Heart right ventricle (tissue), 16 donors: ENCODE data around the gene SSBP2. TPM values are rescaled to one million over a fixed set of nuclear protein-coding genes. Genes with fewer than 3 reads are reported as not detected.
A peak's percentile ranks its signal among the peaks of the same experiment; 100 is the strongest.

Source experiments
- ATAC-seq, 8 donors: fragments of 200-7000 bp; cut with Tn5 transposase; one replicate each; pipeline ENCODE4 v1.9.1; 2020; ENCODE audit warnings: mild to moderate bottlenecking in 8 of 8, moderate library complexity in 8 of 8, moderate number of reproducible peaks in 1 of 8
- DNase-seq, 2 donors: peaks; one replicate each; pipeline ENCODE4 v3.0.0-alpha.2; 2020
- H3K27ac ChIP-seq, 10 donors: fragments of 200-600 bp; sonication (generic) in 2 of 10; one replicate each; pipeline versions ENCODE4 v1.5.0 to v1.8.0; 2020 to 2022; ENCODE audit warnings: mild to moderate bottlenecking in 3 of 10
- H3K27me3 ChIP-seq, 7 donors: fragments of 200-600 bp; one replicate each; pipeline ENCODE4 v1.8.0; 2021 to 2022; ENCODE audit warnings: mild to moderate bottlenecking in 2 of 7
- H3K36me3 ChIP-seq, 9 donors: fragments of 200-600 bp; sonication (generic) in 1 of 9; one replicate each; pipeline versions ENCODE4 v1.5.0 to v1.8.0; 2020 to 2022; ENCODE audit warnings: mild to moderate bottlenecking in 2 of 9
- H3K4me1 ChIP-seq, 9 donors: fragments of 200-600 bp; sonication (generic) in 1 of 9; one replicate each; pipeline versions ENCODE4 v1.5.0 to v1.8.0; 2020 to 2022; ENCODE audit warnings: mild to moderate bottlenecking in 4 of 9
- H3K4me3 ChIP-seq, 10 donors: fragments of 200-600 bp; sonication (generic) in 2 of 10; one replicate each; pipeline versions ENCODE4 v1.5.0 to v1.8.0; 2020 to 2022; ENCODE audit warnings: mild to moderate bottlenecking in 7 of 10, moderate library complexity in 2 of 10
- H3K9me3 ChIP-seq, 11 donors: fragments of 200-600 bp in 10 of 11; sonication (generic) in 2 of 11; one replicate each; pipeline versions ENCODE4 v1.5.0 to v1.8.0; 2013 to 2022; ENCODE audit warnings: mild to moderate bottlenecking in 2 of 11, control low read depth in 1 of 11, moderate library complexity in 1 of 11
- CTCF ChIP-seq, 9 donors: fragments of 200-600 bp; sonication (generic) in 2 of 9; IDR thresholded peaks; one replicate each; pipeline versions ENCODE4 v1.5.0 to v1.8.0; 2021 to 2022; ENCODE audit warnings: antibody characterized with exemption in 9 of 9, mild to moderate bottlenecking in 5 of 9, moderate library complexity in 1 of 9
- WGBS, 2 donors: extraction: QIAGEN DNeasy Blood & Tissue Kit; methylation state at CpG; one replicate each; pipeline ENCODE4 v1.1.7; 2013; ENCODE audit warnings: inconsistent platforms in 1 of 2; 5-methylcytosine and 5-hydroxymethylcytosine counted together
- intact Hi-C, 10 donors: fragments of 100-400 bp; cut with DNase I; formaldehyde crosslinking; loops; one replicate each; pipeline versions ENCODE4 v1.11.1 to v1.14.2; 2022
- polyA plus RNA-seq, 2 donors: library from polyadenylated mRNA; stranded (reverse); fragments of 200-250 nt; gene quantifications; one replicate each; pipeline ENCODE4 v1.2.3, GENCODE V29; 2013
- total RNA-seq, 10 donors: library from RNA; stranded (reverse); fragmentation: NEBNext Ultra II Directional in 3 of 10; extraction: Animal tissue kit (Norgen Biotek cat#: 25700) in 3 of 10; gene quantifications; one replicate each; pipeline versions ENCODE4 v1.2.1 to v1.2.4, GENCODE V29; 2021 to 2023
- donor health status: Arrhythmogenic right ventricular cardiomyopathy.
- donor health status: ischemic (EF 13 %, LVEDD 7.1; RV severe dilation, severe dysfunction).
- donor health status: healthy with polysubstance abuse.
- donor health status: DM: no; HTN: yes; CAD: no.
- donor health status: DM: no; HTN: no; CAD: no.
- donor health status: ischemic (EF 25% LVEDD 6.9; RV normal size, moderate dysfunction).
- donor health status: ischemic (EF 25% LVEDD 5.7; RV mildly dilated, moderate dysfunction).
- donor health status: healthy.
- donor health status: DM: yes; HTN: yes; CAD: no.
- donor health status: Ischemic cardiomyopathy.
- donor health status: ischemic (EF 35%, LVEDD 5.7; RV mildly dilated, moderate dysfunction).
- donor health status: nonischemic (EF 11% LVEDD 7.7; RV severe dilation, severe dysfunction).
- donor health status: DM: yes; HTN: yes; CAD: no.
- donor health status: PGD.
- donor health status: ischemic (EF 29% LVEDD 5.4; RV normal size, mild dysfunction).
- donor health status: nonischemic (EF 23%, LVEDD 6.1; RV moderate dilation, normal function).

Gene SSBP2
- total and polyA plus RNA-seq, 12 donors: 24.2 to 85.9 (median 52.0) TPM

- no peak for DNase-seq
- intact Hi-C loops: loop anchor here (2.0 to 10.0 kb wide), 13 partner anchors 318 to 801 kb away; partner anchors contain the start of gene SSBP2 (in 3 of the 10)
- no peak for TF ChIP-seq CTCF (IDR thresholded peaks at IDR 0.05)
- no peaks in the 10 kb centered on the region for H3K27me3 ChIP-seq
- peaks cover 0 to 14% (median 0%) of the 10 kb centered on the region in 9 donors for H3K36me3 ChIP-seq
- peak overlapping the region in 4 of 10 donors; percentile 14 to 57 (median 30) for H3K27ac ChIP-seq
- no peak overlapping the region for H3K4me3 ChIP-seq
- H3K9me3 ChIP-seq: no peaks in the 10 kb centered on the region
- 45 to 54% methylated on average over 3 of the region's 3 CpGs for WGBS, 2 donors
- peaks cover 0 to 34% (median 20%) of the 10 kb centered on the region in 9 donors for H3K4me1 ChIP-seq
- ATAC-seq: peak in 2 of 8 donors; percentile 11 to 22
Measured at GRCh38 chr5:81426359-81427030, 324.4 kb downstream of the SSBP2 start.

GRCh38 chr5:81425569-81425968 lies 325.3 kb downstream of the SSBP2 start:
- Histone ChIP-seq H3K36me3 (peaks cover 0 to 20% (median 0%) of the 10 kb centered on the region in 9 donors), H3K27me3 (no peaks in the 10 kb centered on the region), H3K4me3 (no peak overlapping the region), H3K9me3 (no peaks in the 10 kb centered on the region), H3K4me1 (peaks cover 0 to 34% (median 20%) of the 10 kb centered on the region in 9 donors), H3K27ac (peak overlapping the region in 4 of 10 donors; percentile 14 to 57 (median 30))
- ATAC-seq (peak in 7 of 8 donors; percentile 33 to 81 (median 65)), DNase-seq (no peak)
- peak; percentile 63 to 80 (median 71) for TF ChIP-seq CTCF (IDR thresholded peaks at IDR 0.05)
- WGBS, 2 donors: 3 to 8% methylated on average over 2 of the region's 2 CpGs
- intact Hi-C loops: loop anchor here (1.0 to 10.0 kb wide), 13 partner anchors 319 to 802 kb away; partner anchors contain the start of gene SSBP2 (in 3 of the 10)

- intact Hi-C loops: loop anchor here (1.0 to 10.0 kb wide), 13 partner anchors 320 to 803 kb away; partner anchors contain the start of gene SSBP2 (in 3 of the 10)
- Histone ChIP-seq H3K27me3 (no peaks in the 10 kb centered on the region), H3K4me1 (peaks cover 0 to 34% (median 20%) of the 10 kb centered on the region in 9 donors), H3K4me3 (no peak overlapping the region), H3K36me3 (peaks cover 0 to 28% (median 8%) of the 10 kb centered on the region in 9 donors), H3K9me3 (no peaks in the 10 kb centered on the region), H3K27ac (no peak overlapping the region)
- no peak for DNase-seq
- peak in 4 of 8 donors; percentile 38 to 79 (median 49) for ATAC-seq
- no peak for TF ChIP-seq CTCF (IDR thresholded peaks at IDR 0.05)
- WGBS, 2 donors: 85 to 93% methylated on average over 1 of the region's 1 CpG
Measured at GRCh38 chr5:81424728-81425127, 326.2 kb downstream of the SSBP2 start.

DNA sequence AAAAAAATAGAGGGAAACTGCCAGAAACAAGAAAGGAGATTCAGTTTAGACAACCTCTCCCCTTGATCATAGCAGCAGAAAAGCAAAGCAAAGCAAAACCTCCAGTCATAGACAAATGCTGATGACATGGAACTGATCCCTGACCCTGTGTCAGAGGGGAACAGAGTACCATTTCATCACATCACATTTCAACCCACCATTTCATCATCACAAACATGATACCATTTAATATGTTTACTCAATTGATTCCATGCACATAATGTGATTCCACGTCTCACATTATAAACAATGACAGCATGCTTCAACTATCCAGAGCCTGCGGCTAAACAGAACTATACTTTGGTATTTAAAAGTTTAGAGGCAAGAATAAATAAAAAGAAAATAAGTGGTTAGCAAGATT lies 328.2 kb downstream of the SSBP2 start:
- DNase-seq (no peak), ATAC-seq (no peak)
- no peaks in the 10 kb centered on the region for H3K9me3 ChIP-seq
- TF ChIP-seq CTCF (IDR thresholded peaks at IDR 0.05): no peak
- H3K4me3 ChIP-seq: no peak overlapping the region
- WGBS, 2 donors: 83 to 84% methylated on average over 2 of the region's 2 CpGs
- H3K27ac ChIP-seq: no peak overlapping the region
- intact Hi-C loops: loop anchor here in 8 of 10 donors (10.0 kb wide), 6 partner anchors 322 to 802 kb away; partner anchors contain the start of gene SSBP2 (in 1 of the 8)
- peaks cover 0 to 23% (median 20%) of the 10 kb centered on the region in 9 donors for H3K4me1 ChIP-seq
- peaks cover 0 to 47% (median 15%) of the 10 kb centered on the region in 9 donors for H3K36me3 ChIP-seq
- H3K27me3 ChIP-seq: no peaks in the 10 kb centered on the region
